GM23248 (cell line): ENCODE data around the gene ANKRD17.

Source experiments
- EZH2 ChIP-seq: fragments of 200-600 bp; sonication (generic); IDR thresholded peaks from 2 replicates; pipeline ENCODE4 v1.6.1; 2018; ENCODE audit warnings: antibody characterized with exemption, mild to moderate bottlenecking; ENCODE audit not compliant: insufficient read depth, poor library complexity, severe bottlenecking
- EZH2phosphoT487 ChIP-seq: fragments of 200-600 bp; sonication (generic); IDR thresholded peaks from 2 replicates; pipeline ENCODE4 v1.6.1; 2018; ENCODE audit warnings: antibody characterized with exemption, moderate library complexity, mild to moderate bottlenecking, low read depth; ENCODE audit not compliant: insufficient read depth

DNA sequence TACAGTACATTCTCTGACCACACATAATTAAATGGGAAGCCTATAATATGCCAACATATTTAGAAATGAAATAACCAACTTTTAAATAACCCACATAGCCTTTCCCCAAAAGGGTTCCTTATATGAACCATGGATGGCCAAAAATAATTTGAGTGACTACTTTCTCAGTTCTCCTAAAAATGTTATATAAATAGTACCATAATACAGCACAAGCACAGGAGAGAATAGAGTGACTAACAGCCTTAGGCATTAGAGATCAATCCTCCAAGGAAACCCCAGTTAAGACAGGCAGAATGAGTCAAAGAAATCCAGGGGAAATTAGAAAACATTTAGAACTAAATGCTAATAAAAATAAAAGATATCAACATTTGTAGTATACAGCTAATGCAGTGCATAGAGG, 50.2 kb downstream of the ANKRD17 start:
- TF ChIP-seq EZH2 = no peak
- no peak for TF ChIP-seq EZH2phosphoT487
